Measurements from ENCODE around the gene SLC14A1. TPM values are rescaled to one million over a fixed set of nuclear protein-coding genes. Genes with fewer than 3 reads are reported as not detected.

Gene SLC14A1
- total RNA-seq, 2 experiments from 2014 or later, result 5.2 to 5.3 TPM

DNA sequence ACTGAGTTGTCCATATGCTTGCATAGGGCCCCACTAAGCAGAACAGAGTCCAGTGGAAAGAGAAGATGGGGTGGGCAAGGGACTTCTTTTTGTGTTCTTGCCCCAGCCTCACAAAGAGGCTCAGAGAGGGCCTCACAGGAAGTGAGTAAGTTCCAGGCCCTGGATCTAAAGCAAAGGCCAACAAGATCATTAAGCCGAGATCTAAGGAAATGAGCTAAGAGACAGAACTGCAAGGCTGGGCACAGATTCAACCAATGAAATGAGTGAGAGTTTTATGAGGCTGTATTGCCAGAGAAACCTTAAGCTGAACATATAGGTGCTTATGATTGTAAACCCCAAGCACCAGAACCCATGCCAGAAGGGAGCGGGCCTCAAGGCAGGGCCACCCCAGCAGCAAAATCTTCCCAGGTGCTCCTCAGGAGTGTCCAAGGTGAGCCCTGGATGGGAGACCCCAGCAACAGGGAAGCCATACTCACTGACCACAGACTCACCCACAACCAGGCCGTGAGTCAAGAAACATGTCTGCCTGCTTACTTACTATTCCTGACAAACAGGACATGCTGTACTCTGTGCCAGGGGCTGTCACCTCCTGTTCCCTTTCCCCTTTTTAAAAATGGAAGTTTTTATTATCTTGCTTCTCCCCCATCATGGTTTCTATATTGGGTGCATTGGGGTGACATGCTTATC lies 40.2 kb downstream of the SLC14A1 start:
- no peak overlapping the region for H3K27ac Mint-ChIP-seq
- Histone ChIP-seq H3K27me3 (ENCODE audit: control insufficient read depth in 1 of 2, insufficient read depth in 2 of 2, low read length in 2 of 2) (no peaks in the 10 kb centered on the region), H3K36me3 (ENCODE audit: insufficient read depth, low read length) (no peaks in the 10 kb centered on the region), H3K27ac (ENCODE audit: low read depth in 1 of 2, low read length in 2 of 2) (no peak overlapping the region), H3K4me3 (ENCODE audit: low read length) (no peak overlapping the region), H3K9me3 (ENCODE audit: control insufficient read depth in 1 of 2, insufficient read depth in 1 of 2, low read length in 2 of 2) (no peaks in the 10 kb centered on the region), H3K4me1 (ENCODE audit: insufficient read depth, low read length) (no peaks in the 10 kb centered on the region)
- no peaks in the 10 kb centered on the region for H3K9me3 Mint-ChIP-seq
- TF ChIP-seq, protein P1, sequence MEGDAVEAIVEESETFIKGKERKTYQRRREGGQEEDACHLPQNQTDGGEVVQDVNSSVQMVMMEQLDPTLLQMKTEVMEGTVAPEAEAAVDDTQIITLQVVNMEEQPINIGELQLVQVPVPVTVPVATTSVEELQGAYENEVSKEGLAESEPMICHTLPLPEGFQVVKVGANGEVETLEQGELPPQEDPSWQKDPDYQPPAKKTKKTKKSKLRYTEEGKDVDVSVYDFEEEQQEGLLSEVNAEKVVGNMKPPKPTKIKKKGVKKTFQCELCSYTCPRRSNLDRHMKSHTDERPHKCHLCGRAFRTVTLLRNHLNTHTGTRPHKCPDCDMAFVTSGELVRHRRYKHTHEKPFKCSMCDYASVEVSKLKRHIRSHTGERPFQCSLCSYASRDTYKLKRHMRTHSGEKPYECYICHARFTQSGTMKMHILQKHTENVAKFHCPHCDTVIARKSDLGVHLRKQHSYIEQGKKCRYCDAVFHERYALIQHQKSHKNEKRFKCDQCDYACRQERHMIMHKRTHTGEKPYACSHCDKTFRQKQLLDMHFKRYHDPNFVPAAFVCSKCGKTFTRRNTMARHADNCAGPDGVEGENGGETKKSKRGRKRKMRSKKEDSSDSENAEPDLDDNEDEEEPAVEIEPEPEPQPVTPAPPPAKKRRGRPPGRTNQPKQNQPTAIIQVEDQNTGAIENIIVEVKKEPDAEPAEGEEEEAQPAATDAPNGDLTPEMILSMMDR (IDR thresholded peaks at IDR 0.05), result no peak
- H3K27me3 Mint-ChIP-seq, result peaks cover 13% of the 10 kb centered on the region
- DNase-seq (no peak), ATAC-seq (ENCODE audit: poor library complexity) (no peak)
- no peaks in the 10 kb centered on the region for H3K36me3 Mint-ChIP-seq (ENCODE audit: low read depth)
- CTCF ChIA-PET, result no interaction called here
- intact Hi-C loops (cut with DNase I, micrococcal nuclease), result no loop called here
- POLR2A ChIA-PET, result no interaction called here
- H3K4me3 Mint-ChIP-seq, result no peak overlapping the region
- no peaks in the 10 kb centered on the region for H3K4me1 Mint-ChIP-seq (ENCODE audit: low read depth)

DNA sequence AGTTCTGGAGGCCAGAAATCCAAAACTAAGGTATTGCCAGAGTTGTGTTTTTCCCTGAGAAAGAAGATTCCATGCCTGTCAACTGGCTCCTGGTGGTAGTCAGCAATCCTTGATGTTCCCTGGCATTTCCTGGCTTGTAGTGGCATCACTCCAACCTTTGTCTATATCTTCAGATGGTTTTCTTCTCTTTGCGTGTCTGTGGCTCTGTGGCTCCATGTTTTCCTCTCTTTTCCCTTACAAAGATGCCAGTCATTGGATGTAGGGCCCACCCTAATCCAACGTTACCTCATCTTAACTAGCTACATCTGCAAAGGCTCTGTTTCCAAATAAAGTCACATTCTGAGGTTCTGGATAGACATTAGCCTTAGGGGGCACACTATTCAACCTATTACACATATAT lies 41.8 kb downstream of the SLC14A1 start:
- ATAC-seq (ENCODE audit: poor library complexity) (no peak), DNase-seq (no peak)
- H3K27ac ChIP-seq (ENCODE audit: low read depth in 1 of 2, low read length in 2 of 2), result no peak overlapping the region
- ChIA-PET POLR2A (no interaction called here), CTCF (no interaction called here)
- no peaks in the 10 kb centered on the region for H3K9me3 Mint-ChIP-seq
- H3K4me1 Mint-ChIP-seq (ENCODE audit: low read depth), result no peaks in the 10 kb centered on the region
- H3K36me3 ChIP-seq (ENCODE audit: insufficient read depth, low read length), result no peaks in the 10 kb centered on the region
- intact Hi-C loops (cut with DNase I, micrococcal nuclease), result no loop called here
- H3K27me3 Mint-ChIP-seq, result peaks cover 21% of the 10 kb centered on the region
- no peaks in the 10 kb centered on the region for H3K27me3 ChIP-seq (ENCODE audit: control insufficient read depth in 1 of 2, insufficient read depth in 2 of 2, low read length in 2 of 2)
- TF ChIP-seq, protein P1 (IDR thresholded peaks at IDR 0.05), result no peak
- H3K9me3 ChIP-seq (ENCODE audit: control insufficient read depth in 1 of 2, insufficient read depth in 1 of 2, low read length in 2 of 2), result no peaks in the 10 kb centered on the region
- no peak overlapping the region for H3K27ac Mint-ChIP-seq
- H3K4me3 Mint-ChIP-seq, result no peak overlapping the region
- H3K4me3 ChIP-seq (ENCODE audit: low read length), result no peak overlapping the region
- H3K36me3 Mint-ChIP-seq (ENCODE audit: low read depth), result no peaks in the 10 kb centered on the region
- no peaks in the 10 kb centered on the region for H3K4me1 ChIP-seq (ENCODE audit: insufficient read depth, low read length)

DNA sequence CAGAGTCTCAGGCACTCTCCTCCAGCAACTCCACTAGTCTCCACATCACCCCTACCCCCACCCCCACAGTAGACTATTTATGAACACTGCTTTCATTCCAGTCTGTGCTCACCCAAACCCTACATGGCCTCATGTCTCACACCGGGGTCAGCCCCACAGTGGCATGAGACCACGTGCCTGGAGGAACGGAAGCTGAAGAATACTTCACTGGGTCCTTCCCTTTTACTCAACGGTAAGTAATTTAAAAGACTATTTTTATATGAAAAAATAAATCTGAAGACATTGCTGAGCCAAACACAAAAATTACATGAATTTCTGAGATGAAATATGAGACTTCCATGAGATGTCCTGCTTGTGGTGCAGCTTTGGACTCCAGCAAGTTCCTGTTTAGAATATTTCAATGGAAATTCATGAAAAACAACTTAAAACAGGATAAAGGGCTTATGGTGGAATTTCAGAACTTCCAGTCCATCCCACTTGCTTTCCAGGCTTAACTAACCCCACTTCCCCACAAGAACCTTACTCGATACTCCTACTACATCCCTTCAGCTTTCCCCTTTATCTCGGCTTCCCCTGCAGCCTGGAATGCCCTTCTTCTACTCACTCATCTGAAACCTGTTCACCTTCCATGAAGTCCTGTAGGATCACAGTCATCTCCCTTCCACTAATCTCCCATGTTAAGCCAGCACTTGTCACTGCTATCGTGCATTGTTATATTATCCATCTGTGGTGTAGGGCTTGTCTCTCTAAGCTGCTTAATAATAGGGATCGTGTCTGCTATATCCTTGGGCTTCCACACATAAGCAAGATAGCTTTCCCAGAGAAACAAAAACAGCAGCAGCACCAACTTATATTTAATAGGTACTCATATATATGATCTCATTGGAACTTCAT lies 47.9 kb downstream of the SLC14A1 start:
- TF ChIP-seq, protein P1 (IDR thresholded peaks at IDR 0.05), result no peak
- CTCF ChIA-PET, result no interaction called here

More for the DNA sequence above, 47.9 kb downstream of the SLC14A1 start:
- Mint-ChIP-seq H3K9me3 (no peaks in the 10 kb centered on the region), H3K4me3 (no peak overlapping the region), H3K27me3 (peaks cover 30% of the 10 kb centered on the region), H3K4me1 (ENCODE audit: low read depth) (peaks cover 23% of the 10 kb centered on the region), H3K36me3 (ENCODE audit: low read depth) (no peaks in the 10 kb centered on the region), H3K27ac (no peak overlapping the region)
- no peak overlapping the region for H3K27ac ChIP-seq (ENCODE audit: low read depth in 1 of 2, low read length in 2 of 2)
- H3K36me3 ChIP-seq (ENCODE audit: insufficient read depth, low read length), result no peaks in the 10 kb centered on the region
- peaks cover 27% of the 10 kb centered on the region for H3K4me1 ChIP-seq (ENCODE audit: insufficient read depth, low read length)
- ATAC-seq (ENCODE audit: poor library complexity) (no peak), DNase-seq (no peak)
- H3K27me3 ChIP-seq (ENCODE audit: control insufficient read depth in 1 of 2, insufficient read depth in 2 of 2, low read length in 2 of 2), result no peaks in the 10 kb centered on the region
- intact Hi-C loops (cut with DNase I, micrococcal nuclease), result no loop called here
- no peak overlapping the region for H3K4me3 ChIP-seq (ENCODE audit: low read length)
- H3K9me3 ChIP-seq (ENCODE audit: control insufficient read depth in 1 of 2, insufficient read depth in 1 of 2, low read length in 2 of 2), result no peaks in the 10 kb centered on the region
- POLR2A ChIA-PET, result no interaction called here
